Activated naive CD4-positive, alpha-beta T cell treated with anti-CD3 and anti-CD28 coated beads, Interleukin-2, amount 50 U/mL, for 16 hours (primary cell): ENCODE data around the gene RNF138.
A peak's percentile ranks its signal among the peaks of the same experiment; 100 is the strongest.
"Not testable (repeated sequence)": the region's sequence is repeated elsewhere in the genome, so short reads cannot be mapped to it uniquely, and the experiment has no call there.

Source experiments
- DNase-seq: peaks from one replicate; pipeline ENCODE4 v3.0.0-alpha.2; 2020

RNF138 gene

DNA sequence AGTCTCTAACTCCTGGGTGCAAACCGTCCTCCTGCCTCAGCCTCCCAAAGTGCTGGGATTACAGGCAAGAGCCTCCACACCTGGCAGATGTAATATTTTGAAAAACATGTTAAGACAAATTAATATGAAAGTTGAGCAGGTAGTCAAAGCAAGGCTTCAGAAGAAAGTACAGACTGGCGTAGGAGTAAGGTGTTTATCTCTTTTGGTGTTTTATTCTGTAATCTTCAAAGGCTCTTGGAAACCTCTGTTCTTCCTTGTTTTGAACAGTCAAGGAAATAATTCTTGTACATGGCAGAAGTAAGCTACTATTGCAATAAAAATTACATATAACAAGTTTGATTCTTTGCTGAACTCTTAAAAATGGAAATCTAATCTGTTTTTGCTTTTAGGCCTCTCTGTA lies 5.3 kb downstream of the RNF138 start:
- DNase-seq: no peak

DNA sequence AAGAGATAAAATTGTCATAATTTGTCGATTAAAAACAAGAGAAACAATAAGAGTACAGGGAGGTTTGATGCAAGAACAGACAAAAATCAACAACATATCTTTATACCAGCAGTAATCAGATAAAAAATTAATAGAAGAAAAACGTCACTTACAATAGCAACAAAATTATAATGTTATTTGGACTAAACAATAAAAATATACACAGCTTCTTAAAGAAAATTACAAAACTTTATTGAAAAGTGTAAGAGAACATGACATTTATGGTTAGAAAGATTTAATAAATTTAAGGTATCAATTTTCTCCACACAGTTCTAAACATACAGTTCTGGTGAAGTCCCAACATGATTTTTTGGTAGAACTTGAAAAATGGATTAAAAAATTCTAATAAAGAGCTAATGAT lies 12.8 kb downstream of the RNF138 start:
- no peak for DNase-seq

DNA sequence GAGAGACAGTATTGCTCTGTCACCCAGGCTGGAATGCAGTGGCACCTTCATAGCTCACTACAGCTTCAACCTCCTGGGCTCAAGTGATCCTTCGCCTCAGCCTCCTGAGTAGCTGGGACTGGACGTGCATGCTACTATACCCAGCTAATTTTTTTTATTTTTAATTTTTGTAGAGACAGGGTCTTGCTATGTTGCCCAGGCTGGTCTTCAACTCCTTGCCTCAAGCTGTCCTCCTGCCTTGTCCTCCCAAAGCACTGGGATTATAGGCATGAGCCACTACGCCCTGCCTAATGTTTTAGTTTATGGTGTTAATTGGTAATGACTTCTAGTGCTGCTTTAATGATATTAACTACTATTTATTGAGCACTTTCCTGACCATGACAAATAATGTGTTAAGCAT lies 18.3 kb downstream of the RNF138 start:
- DNase-seq: no peak

DNA sequence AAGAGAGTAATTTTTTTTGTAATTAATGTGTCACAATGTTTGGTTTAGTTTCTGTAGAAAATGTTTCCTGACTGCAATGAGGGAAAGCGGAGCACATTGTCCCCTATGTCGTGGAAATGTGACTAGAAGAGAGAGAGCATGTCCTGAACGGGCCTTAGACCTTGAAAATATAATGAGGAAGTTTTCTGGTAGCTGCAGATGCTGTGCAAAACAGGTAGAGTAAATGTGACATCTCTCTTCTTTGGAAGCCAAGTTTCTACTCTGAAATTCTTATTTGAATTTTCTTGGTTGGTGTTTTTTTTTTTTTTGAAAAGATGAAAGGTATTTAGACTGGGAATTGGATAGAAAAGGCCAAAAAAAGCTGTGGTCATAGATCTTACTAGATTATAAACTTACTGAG lies 20.0 kb downstream of the RNF138 start:
- DNase-seq: no peak

DNA sequence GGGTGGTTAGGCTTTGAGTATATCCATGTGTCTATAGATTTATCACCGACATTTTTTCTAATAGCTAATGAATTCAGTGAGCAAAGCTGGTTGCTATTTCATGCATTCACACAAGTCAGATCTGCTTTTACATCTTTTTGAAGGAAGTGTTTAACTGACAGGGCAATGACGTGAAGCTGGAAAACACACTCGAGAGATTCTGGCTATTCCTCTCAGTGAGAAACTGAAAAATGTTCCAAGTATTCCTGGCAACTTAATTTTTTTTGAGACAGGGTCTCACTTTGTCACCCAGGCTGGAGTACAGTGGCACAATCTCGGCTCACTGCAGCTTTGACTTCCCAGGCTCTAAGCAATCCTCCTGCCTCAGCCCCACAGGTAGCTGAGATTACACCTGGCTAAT lies 21.2 kb downstream of the RNF138 start:
- DNase-seq: no peak

DNA sequence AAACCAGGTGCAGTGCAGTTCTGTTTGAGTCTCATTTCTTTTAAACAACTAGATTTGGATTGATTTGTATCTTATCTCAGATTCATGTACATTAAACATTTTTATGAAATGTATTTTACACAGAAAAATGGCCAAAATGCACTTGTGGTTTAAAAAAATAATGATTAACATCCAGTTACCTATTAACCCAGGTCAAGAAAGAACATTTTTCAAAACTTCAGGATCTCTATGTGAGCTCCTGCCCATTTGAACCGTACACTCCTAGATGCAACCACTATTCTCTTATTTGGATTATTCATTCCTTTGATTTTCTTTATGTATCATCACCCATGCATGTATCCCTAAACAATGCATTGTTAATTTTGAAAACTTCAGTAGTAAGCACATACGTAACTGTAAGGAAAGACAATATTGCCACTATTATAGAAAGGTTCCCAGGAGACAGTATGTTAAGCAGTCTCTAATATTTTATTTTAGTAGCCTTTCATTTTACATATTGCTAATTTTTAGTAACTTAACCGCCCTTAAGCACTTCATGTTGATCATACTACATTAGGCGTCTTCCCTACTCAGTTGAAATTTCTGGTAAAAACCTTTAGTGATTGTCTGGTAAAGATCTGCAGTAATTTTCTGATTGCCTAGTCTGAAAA lies 22.7 kb downstream of the RNF138 start:
- no peak for DNase-seq

DNA sequence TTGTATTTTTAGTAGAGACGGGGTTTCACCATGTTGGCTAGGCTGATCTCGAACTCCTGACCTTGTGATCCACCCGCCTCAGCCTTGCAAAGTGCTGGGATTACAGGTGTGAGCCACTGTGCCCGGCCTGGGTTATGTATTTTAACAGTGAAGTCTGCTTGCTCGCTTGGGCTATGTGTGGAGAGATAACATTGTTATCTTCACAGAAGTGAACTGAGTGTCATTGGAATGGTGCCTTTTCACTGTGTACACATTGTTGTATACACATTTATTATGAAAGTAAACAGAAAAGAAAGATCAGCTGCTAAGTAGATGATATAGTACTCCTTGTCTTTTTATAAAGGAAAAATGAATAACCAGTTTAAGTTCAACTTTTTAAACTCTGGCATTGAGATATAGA lies 30.4 kb downstream of the RNF138 start:
- no peak for DNase-seq

DNA sequence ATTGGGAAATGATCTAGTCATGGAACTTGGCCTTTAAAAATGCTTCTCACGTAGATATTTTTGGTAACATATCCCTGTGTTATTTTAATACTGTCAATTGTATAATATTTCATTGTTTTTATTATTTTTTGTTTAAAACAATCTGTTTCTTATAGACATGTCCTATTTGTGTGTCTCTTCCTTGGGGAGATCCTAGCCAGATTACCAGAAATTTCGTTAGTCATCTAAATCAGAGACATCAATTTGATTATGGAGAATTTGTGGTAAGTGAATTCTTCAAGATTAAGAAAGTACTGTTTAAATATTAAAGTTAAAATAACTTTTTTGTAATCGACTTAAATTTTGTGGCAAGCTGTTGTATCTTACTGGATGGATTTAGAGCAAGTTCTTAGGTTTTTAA lies 34.9 kb downstream of the RNF138 start:
- DNase-seq: no peak

DNA sequence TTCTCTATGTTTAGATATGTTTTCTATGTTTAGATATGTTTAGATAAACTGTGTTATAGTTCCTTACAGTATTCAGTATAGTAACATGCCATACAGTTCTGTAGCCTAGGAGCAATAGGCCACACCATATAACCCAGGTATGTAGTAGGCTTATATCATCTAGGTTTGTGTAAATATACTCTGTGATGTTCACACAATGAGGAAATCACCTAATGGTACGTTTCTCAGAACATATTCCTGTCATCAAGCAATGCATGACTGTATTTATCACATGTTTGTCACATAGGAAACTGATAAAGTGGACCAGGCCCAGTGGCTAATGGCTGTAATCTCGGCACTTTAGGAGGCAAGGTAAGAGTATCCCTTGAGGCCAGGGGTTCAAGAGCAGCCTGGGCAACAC lies 44.0 kb downstream of the RNF138 start:
- DNase-seq: no peak

DNA sequence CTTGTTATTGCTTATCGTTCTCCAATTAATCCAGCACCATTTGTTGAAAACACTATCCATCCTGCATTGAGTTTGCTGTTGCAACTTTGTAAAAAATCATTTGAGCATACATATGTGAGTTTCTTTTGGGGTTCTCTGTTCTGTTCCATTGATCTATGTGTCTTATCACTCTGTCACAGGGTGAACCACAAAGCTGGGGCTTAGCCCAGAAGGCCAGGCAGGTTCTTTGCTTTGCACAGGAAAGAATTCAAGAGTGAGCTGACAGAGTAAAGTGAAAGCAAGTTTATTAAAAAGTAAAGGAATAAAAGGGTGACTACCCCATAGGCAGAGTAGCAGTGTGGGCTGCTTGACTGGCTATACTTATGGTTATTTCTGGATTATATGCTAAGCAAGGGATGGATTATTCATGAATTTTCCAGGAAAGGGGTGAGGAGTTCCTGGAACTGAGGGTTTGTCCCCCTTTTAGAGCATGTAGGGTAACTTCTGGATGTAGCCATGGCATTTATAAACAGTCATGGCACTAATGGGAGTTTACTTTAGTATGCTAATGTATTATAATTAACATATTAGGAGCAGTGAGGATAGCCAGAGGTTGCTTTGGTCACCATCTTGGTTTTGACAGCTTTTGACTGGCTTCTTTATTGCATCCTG lies 46.8 kb downstream of the RNF138 start:
- no peak for DNase-seq

DNA sequence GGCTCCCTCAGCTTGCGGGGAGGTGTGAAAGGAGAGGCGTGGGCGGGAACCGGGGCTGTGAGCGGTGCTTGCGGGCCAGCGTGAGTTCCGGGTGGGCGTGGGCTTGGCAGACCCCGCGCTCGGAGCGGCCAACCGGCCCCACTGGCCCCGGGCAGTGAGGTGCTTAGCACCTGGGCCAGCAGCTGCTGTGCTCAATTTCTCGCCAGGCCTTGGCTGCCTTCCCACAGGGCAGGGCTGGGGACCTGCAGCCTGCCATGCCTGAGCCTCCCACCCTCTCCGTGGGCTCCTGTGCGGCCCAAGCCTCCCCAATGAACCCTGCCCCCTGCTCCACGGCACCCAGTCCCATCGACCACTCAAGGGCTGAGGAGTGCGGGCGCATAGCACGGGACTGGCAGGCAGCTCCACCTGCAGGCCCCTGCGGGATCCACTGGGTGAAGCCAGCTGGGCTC lies 48.2 kb downstream of the RNF138 start:
- DNase-seq: no peak

DNA sequence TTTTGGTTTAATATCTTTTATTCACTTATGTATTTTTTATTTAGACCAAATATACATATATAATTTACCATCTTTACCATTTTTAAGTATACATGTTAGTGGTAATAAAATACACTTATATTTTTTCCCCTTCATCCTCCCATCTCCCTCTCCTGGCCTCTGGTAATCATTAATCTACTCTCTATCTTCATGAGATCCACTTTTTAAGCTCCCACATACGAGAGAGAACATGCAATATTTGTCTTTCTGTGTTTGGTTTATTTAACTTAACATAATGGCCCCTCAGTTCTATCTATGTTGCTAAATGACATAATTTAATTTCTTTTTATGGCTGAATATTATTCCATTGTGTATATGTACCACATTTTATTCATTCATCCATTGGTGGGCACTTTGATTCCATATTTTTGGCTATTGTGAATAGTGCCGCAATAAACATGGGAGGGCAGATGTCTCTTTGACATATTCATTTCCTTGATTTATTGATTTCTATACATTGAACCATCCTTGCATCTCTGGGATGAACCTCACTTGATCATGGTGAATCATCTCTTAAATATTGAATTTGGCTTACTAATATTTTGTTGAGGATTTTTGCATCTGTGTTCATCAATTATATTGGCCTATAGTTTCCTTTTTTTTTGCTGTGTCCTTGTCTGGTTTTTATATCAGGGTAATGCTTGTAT lies 56.7 kb downstream of the RNF138 start:
- no peak for DNase-seq

DNA sequence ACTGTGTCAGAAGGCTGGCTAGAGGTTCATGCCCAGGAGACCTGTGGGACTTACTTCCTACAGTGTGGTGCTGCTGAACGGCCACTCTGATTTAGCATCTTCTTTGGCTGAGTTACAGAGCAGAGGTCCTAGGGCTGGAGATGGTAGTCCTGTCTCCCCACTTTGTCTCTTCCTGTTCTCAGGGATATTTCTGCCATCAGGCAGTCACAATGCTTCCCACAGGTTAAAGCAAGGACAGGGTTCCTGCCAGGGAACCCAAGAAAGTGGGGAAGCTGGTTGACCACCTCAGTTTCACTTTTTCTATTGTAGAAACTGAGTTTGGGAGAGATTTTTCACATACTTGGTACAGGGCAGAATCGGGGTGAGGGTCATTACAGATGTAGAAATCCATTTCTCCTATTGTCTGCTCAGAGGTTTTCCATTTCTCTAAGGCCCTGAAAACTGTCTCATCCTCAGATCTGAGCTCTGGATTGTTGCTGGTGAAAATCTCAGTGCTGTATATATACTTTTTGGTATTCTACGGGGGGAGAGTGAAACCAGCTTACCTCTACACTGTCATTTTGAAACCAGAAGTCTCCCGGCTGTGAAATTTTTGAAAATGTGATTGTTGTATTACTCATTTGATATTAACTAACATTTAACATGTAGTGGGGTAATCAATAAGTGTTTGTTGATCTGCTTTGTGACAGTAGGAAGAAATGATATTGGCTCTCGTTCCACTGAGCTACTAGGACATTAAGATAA lies 61.2 kb downstream of the RNF138 start:
- no peak for DNase-seq

DNA sequence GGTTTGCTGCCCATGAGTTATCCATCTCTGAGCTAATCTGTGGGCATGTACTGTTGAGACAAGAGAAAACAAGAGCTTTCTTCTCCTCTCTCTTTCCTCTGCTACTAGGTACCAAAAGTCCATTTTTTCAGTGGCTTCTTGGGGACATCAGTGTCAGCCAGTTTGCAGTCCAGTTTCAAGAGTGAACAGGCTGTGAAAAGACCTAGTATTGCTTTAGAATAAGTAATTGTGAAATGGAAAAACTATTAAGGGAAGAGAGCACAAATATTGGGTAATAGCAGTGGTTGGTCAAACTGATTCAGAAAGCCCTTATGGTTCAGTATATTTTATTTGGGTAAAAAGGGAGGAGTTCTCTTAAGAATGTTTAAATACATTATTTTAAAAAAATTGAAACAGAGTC lies 65.2 kb downstream of the RNF138 start:
- DNase-seq: no peak

DNA sequence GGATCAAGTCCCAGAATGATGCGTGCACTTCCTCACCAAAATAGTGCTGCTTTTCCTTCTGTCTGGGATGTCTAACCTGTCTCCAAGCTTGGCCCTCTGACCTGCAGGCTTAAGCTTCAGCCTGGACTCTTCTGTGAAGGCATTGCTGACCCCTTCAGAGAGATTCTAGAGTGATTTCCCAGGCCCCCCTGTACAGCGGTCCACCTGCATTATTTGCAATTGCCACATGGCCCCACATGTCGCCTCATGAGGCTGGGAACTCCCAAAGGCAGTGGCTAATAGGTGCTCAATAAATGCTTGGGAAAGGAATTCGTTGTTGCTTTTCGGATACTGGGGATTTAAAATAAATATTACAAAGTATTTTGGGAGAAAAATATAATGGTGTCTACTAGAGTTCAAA lies 65.9 kb downstream of the RNF138 start:
- DNase-seq: no peak

DNA sequence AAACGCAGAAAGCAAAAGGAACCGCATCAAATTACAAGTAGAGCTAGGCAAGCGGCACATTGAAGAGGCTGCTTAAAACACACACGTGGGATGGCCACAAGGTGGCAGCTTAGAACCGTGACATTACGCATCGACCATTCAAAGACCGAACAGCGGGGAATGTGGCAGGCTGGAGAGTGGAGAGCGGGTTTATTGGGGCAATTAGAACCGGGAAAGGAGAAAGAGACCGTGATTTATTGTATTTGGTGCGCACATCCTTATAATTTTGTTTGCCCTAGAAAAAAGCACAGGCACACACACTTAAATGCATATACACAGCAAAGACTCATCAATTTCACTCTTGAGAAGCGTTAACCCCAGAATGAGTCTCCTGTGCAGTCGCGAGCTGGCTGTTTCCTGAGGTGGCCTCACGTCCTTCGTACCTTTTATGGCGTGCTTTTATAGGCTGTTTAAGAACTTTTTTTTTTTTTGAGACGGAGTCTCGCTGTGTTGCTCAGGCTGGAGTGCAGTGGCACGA lies 66.5 kb downstream of the RNF138 start:
- peak; percentile 65 for DNase-seq

DNA sequence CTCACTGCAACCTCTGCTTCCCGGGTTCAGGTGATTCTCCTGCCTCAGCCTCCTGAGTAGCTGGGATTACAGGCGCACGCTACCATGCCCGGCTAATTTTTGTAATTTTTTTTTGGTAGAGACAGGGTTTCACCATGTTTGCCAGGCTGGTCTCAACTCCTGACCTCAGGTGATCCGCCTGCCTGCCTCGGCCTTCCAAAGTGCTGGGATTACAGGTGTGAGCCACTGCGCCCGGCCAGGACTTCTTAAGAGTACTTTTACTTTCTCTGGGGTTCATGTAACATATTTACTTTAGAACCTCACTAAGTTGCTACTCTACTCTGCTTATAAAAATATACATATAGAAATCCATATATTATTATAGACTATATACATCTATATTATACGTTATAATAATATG lies 67.0 kb downstream of the RNF138 start:
- not testable (repeated sequence) for DNase-seq

DNA sequence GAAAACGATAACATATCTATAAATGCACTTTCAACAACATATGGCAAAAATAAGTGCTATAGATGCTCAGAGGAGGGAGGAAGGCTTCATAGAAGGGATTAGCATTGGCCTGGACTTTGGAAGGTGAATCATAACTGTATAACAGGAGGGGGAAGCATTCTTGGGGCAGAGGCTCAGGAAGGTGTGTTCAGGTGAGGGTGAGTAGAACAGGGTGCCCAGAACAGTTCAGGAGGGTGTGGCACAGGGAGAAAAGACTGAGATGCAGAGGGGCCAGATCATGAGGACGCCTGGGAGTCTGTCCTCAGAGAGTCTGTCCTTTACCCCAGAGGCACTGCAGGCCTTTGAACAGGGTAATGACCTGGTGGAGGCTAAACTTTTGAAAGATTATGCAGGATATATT lies 68.9 kb downstream of the RNF138 start:
- no peak for DNase-seq

DNA sequence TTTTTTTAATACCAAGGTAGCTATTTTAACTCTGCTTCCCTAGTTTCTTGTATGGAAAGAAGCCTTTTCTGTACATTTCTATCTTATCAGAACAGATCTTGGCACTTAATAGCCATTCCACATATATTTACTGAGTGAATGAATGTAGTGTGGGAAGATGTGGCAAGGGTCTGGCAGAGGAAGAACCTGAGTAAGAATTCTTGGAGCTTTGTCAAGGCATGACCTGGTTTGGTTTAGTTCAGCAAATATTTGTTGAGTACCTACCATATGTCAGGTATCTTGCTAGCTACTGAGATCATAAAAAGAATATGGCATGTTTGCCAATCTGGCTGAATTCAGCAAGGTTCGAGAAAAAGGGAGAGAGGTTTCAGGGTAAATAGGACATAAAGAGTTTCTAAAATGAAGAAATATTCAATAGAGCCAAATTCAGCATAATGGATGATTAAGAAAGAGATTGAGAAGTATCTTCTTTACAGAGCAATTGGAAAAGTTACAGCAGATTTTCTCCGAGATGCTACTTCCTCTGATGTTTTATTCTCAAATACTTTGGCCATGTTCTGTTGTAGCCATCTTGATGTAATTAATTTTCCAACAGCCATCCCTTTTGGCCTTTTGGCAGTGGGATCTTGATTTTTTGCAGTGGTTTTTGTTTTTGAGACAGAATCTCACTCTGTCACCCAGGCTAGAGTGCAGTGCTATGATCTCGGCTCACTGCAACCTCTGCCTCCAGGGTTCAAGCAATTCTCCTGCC lies 76.5 kb downstream of the RNF138 start:
- DNase-seq: no peak

DNA sequence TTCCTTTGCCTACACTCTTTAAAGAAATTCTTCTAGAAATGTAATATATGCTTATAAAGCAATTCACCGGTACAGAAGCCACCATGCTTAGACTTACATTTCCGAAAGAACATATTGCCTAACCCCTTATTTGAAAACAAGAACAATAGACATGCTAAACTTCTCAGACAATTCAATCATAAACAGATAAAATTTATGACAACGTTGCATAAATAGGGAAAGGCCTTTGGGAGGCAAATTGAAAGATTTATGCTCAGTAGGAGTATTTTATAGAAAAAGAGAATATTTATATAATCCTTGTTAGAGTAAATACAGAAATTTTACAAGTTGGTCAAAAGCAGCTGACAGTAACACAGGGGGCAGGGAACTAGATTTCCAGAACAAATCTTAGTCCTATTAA lies 82.0 kb downstream of the RNF138 start:
- no peak for DNase-seq

DNA sequence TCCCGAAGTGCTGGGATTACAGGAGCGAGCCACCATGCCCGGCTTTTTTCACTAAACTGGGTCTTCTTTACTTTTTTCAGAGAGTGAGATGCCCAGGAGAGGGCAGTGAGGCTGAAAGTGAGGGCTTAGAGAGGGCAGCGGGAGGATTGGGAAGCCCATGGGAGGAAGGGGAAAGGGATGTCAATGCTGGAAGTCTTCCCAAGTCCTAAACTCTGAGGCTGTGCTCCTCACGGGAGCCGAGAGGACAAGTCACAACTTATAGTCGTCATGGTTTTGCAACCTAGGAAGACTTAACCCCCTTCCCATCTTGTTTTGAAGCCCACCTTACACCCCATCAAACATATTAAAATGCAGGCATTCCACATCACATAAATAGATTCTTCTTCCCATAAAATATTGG lies 83.0 kb downstream of the RNF138 start:
- no peak for DNase-seq

DNA sequence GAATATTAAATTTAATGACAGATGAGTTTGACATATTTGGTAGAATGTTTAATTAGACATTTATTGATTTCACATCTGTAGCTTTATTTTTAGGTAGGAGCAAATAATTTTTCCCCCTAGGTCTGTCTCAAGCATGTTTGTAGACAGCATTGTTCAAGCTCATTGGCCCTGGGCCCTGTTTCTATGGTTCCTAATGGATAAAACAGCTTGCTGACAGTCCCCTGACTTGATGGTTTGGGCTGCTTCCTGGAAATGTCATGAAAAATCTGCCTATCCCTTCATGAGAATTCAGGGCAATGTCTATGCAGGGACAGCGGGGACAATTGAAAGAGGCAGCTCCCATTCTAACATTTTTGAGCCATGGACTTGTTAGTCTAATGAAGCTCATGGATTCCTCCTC lies 83.6 kb downstream of the RNF138 start:
- no peak for DNase-seq

DNA sequence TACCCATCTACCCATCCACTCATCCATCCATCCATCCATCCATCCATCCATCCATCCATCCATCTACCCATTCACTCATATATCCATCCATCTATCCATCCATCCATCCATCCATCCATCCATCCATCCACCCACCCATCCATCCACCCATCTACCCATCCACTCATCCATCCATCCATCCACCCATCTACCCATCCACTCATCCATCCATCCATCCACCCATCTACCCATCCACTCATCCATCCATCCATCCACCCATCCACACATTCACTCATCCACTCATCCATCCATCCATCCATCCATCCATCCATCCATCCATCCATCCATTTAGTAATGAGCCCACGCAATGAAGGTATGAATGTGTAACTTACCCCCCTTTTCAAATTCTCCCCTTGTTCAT lies 85.1 kb downstream of the RNF138 start:
- DNase-seq: not testable (repeated sequence)
